CD14-positive monocyte (primary cell): ENCODE results near the gene KLHL13. TPM values are rescaled to one million over a fixed set of nuclear protein-coding genes. Genes with fewer than 3 reads are reported as not detected.
"Not testable (repeated sequence)": the region's sequence is repeated elsewhere in the genome, so short reads cannot be mapped to it uniquely, and the experiment has no call there.

ENCODE experiments used
- DNase-seq, 3 donors: peaks; one replicate each; pipeline ENCODE4 v3.0.0-alpha.2; 2011 to 2022
- H2AFZ ChIP-seq: 2 replicates; pipeline ENCODE4 v1.6.0; 2012; ENCODE audit warnings: mild to moderate bottlenecking, low read depth, low read length, inconsistent platforms; ENCODE audit not compliant: insufficient read depth, poor library complexity, severe bottlenecking
- H3K27ac ChIP-seq, 2 donors: 1 replicate in 1 of 2; 2 replicates in 1 of 2; pipeline ENCODE4 v1.5.1; 2012 to 2013; ENCODE audit warnings: low read length in 2 of 2, control low read depth in 1 of 2, inconsistent platforms in 1 of 2, low read depth in 1 of 2, mild to moderate bottlenecking in 1 of 2
- H3K27me3 ChIP-seq, 2 donors: one replicate each; pipeline versions ENCODE4 v1.6.0 to v1.6.1; 2011 to 2013; ENCODE audit warnings: low read length in 2 of 2; ENCODE audit not compliant: control insufficient read depth in 2 of 2, insufficient read depth in 2 of 2
- H3K36me3 ChIP-seq, 2 donors: replicated peaks in 1 of 2; 1 replicate in 1 of 2; 2 replicates in 1 of 2; pipeline versions ENCODE4 v1.5.1 to v1.6.1; 2012 to 2013; ENCODE audit warnings: low read length in 2 of 2, control low read depth in 1 of 2, inconsistent platforms in 1 of 2, mild to moderate bottlenecking in 1 of 2; ENCODE audit not compliant: insufficient read depth in 2 of 2, control insufficient read depth in 1 of 2
- H3K4me1 ChIP-seq, 2 donors: 1 replicate in 1 of 2; 2 replicates in 1 of 2; pipeline versions ENCODE4 v1.5.1 to v1.6.1; 2012 to 2013; ENCODE audit warnings: low read length in 2 of 2, control low read depth in 1 of 2, inconsistent platforms in 1 of 2, mild to moderate bottlenecking in 1 of 2, moderate library complexity in 1 of 2; ENCODE audit not compliant: insufficient read depth in 2 of 2, control insufficient read depth in 1 of 2
- H3K4me2 ChIP-seq: replicated peaks from 2 replicates; pipeline ENCODE3; 2012; ENCODE audit warnings: low read length, moderate library complexity, mild to moderate bottlenecking; ENCODE audit not compliant: poor library complexity, severe bottlenecking; ENCODE audit errors: extremely low read depth
- H3K4me3 ChIP-seq, 3 experiments: fragments of 200-600 bp in 1 of 3; sonication (generic) in 1 of 3; replicated peaks in 1 of 3; 1 replicate in 2 of 3; 2 replicates in 1 of 3; pipeline ENCODE4 v1.5.1; 2011 to 2013; ENCODE audit warnings: low read length in 3 of 3, mild to moderate bottlenecking in 3 of 3, control low read depth in 2 of 3, low read depth in 2 of 3, inconsistent platforms in 1 of 3, moderate library complexity in 1 of 3
- H3K79me2 ChIP-seq: 2 replicates; pipeline ENCODE4 v1.6.0; 2012; ENCODE audit warnings: mild to moderate bottlenecking, control low read depth, inconsistent platforms, low read length, moderate library complexity; ENCODE audit not compliant: insufficient read depth
- H3K9ac ChIP-seq: 2 replicates; pipeline ENCODE4 v1.6.0; 2017; ENCODE audit warnings: low read length, mild to moderate bottlenecking; ENCODE audit not compliant: insufficient read depth, poor library complexity, severe bottlenecking
- H3K9me3 ChIP-seq, 2 donors: replicated peaks in 1 of 2; 1 replicate in 1 of 2; 2 replicates in 1 of 2; pipeline versions ENCODE4 v1.5.1 to v1.6.1; 2012 to 2013; ENCODE audit warnings: low read length in 2 of 2, control low read depth in 1 of 2; ENCODE audit not compliant: control insufficient read depth in 1 of 2, insufficient read depth in 1 of 2
- H4K20me1 ChIP-seq: 2 replicates; pipeline ENCODE4 v1.6.0; 2012; ENCODE audit warnings: mild to moderate bottlenecking, low read length, control low read depth, moderate library complexity; ENCODE audit not compliant: insufficient read depth
- H3K27ac Mint-ChIP-seq, 7 donors: one replicate each; pipeline ENCODE4 v1.8.0; 2020; ENCODE audit warnings: mild to moderate bottlenecking in 7 of 7, mixed read lengths in 7 of 7, moderate library complexity in 6 of 7, inconsistent platforms in 2 of 7
- H3K27me3 Mint-ChIP-seq, 3 donors: one replicate each; pipeline ENCODE4 v1.8.0; 2021 to 2022; ENCODE audit warnings: low read depth in 3 of 3, mild to moderate bottlenecking in 3 of 3, mixed read lengths in 3 of 3, moderate library complexity in 3 of 3, inconsistent platforms in 1 of 3
- H3K36me3 Mint-ChIP-seq, 2 donors: one replicate each; pipeline ENCODE4 v1.8.0; 2020; ENCODE audit warnings: mixed read lengths in 2 of 2, inconsistent platforms in 1 of 2, mild to moderate bottlenecking in 1 of 2
- H3K4me1 Mint-ChIP-seq: one replicate; pipeline ENCODE4 v1.8.0; 2020; ENCODE audit warnings: mild to moderate bottlenecking, mixed read lengths
- H3K4me3 Mint-ChIP-seq, 2 donors: one replicate each; pipeline ENCODE4 v1.8.0; 2020; ENCODE audit warnings: mild to moderate bottlenecking in 2 of 2, mixed read lengths in 2 of 2, moderate library complexity in 1 of 2
- H3K9me3 Mint-ChIP-seq, 7 donors: one replicate each; pipeline ENCODE4 v1.8.0; 2020 to 2022; ENCODE audit warnings: mixed read lengths in 7 of 7, mild to moderate bottlenecking in 6 of 7, moderate library complexity in 6 of 7, inconsistent platforms in 2 of 7
- CTCF ChIP-seq: fragments of 200-600 bp; IDR thresholded peaks from one replicate; pipeline ENCODE4 v1.8.0; 2022; ENCODE audit warnings: antibody characterized with exemption, mild to moderate bottlenecking
- WGBS: methylation state at CpG from one replicate; pipeline ENCODE4 v1.1.5; 2013; ENCODE audit warnings: missing lambda C conversion rate; ENCODE audit not compliant: insufficient coverage; 5-methylcytosine and 5-hydroxymethylcytosine counted together
- intact Hi-C, 2 donors: fragments of 100-400 bp; cut with micrococcal nuclease; formaldehyde crosslinking; loops; one replicate each; pipeline versions ENCODE4 v1.15.0 to v1.15.1; 2023
- polyA plus RNA-seq, 3 donors: library from polyadenylated mRNA; depleted of rRNA in 1 of 3; unstranded in 2 of 3; stranded (reverse) in 1 of 3; fragments of 300-500 nt in 2 of 3; fragments of >200 nt in 1 of 3; fragmentation: Illumina TruSeq in 2 of 3; gene quantifications; 1 replicate in 2 of 3; 2 replicates in 1 of 3; pipeline ENCODE4 v1.2.3, GENCODE V29; 2012 to 2021

Gene KLHL13
- polyA plus RNA-seq, 3 donors: 0.05 to 0.41 (median 0.10) TPM

DNA sequence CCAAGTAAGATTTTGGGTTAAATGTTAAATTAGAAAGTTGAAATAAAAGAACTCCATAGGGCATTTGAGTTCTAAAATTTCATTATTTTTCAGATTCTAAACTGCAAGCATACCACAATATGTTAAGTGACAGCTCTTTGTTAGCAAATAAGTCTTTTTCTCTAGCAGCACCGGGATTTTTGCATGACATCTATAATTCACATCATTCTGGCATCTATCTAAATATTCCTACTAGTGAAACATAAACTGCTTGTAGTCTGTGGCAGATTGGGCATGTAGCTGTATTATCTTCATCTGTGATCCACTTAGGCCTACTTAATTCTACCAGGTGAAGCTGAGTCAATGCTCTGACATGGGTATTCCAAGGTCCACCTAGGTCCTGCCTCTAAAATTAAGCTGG, 32.1 kb upstream of the KLHL13 start:
- H3K4me1 ChIP-seq: no peaks in the 10 kb centered on the region
- H3K9ac ChIP-seq: no peak overlapping the region
- Mint-ChIP-seq H3K36me3 (no peaks in the 10 kb centered on the region), H3K27me3 (peaks cover 0 to 10% (median 0%) of the 10 kb centered on the region in 3 donors), H3K9me3 (peaks cover 0 to 5% (median 2%) of the 10 kb centered on the region in 7 donors), H3K4me1 (no peaks in the 10 kb centered on the region), H3K27ac (no peak overlapping the region), H3K4me3 (no peak overlapping the region)
- TF ChIP-seq CTCF: no peak
- no peaks in the 10 kb centered on the region for H3K36me3 ChIP-seq
- no peaks in the 10 kb centered on the region for H3K9me3 ChIP-seq
- H3K4me2 ChIP-seq: no peak overlapping the region
- intact Hi-C loops: no loop called here
- H2AFZ ChIP-seq: no peak overlapping the region
- no peak for DNase-seq
- no peak overlapping the region for H3K27ac ChIP-seq
- H3K4me3 ChIP-seq: no peak overlapping the region
- no peaks in the 10 kb centered on the region for H4K20me1 ChIP-seq
- no CpG with 5 or more reads among the region's 1 CpG for WGBS
- no peaks in the 10 kb centered on the region for H3K79me2 ChIP-seq
- H3K27me3 ChIP-seq: no peaks in the 10 kb centered on the region

GRCh38 chrX:118147771-118148170, 31.2 kb upstream of the KLHL13 start:
- H3K4me3 Mint-ChIP-seq, H3K79me2 ChIP-seq, H2AFZ ChIP-seq, H3K4me1 ChIP-seq, H3K36me3 Mint-ChIP-seq, H3K9ac ChIP-seq, H3K4me1 Mint-ChIP-seq, H3K4me3 ChIP-seq, H3K27ac Mint-ChIP-seq, H3K9me3 Mint-ChIP-seq, H3K27ac ChIP-seq, H3K27me3 ChIP-seq, H3K4me2 ChIP-seq, H3K36me3 ChIP-seq, H4K20me1 ChIP-seq, DNase-seq, H3K9me3 ChIP-seq, intact Hi-C loops: not testable (repeated sequence)
- peaks cover 0 to 10% (median 0%) of the 10 kb centered on the region in 3 donors for H3K27me3 Mint-ChIP-seq
- no CpG with 5 or more reads among the region's 3 CpGs for WGBS
